Activated T-helper 2 cell treated with anti-CD3 and anti-CD28 coated beads, Interferon-gamma antibody, Interleukin-2, Interleukin-4, amounts not matched to agents 10 μg/mL and 5 μg/mL and 100 μg/mL, durations not matched to agents 14 hours and 24 hours and 36 hours (primary cell): Measurements from ENCODE around the gene DNAJC2. TPM values are rescaled to one million over a fixed set of nuclear protein-coding genes. Genes with fewer than 3 reads are reported as not detected.
"Not testable (repeated sequence)": the region's sequence is repeated elsewhere in the genome, so short reads cannot be mapped to it uniquely, and the experiment has no call there.

Source experiments
- DNase-seq: peaks from one replicate; pipeline ENCODE4 v3.0.0; 2021; ENCODE audit warnings: low spot score
- H3K27ac Mint-ChIP-seq: one replicate; pipeline ENCODE4 v1.8.0; 2021; ENCODE audit warnings: mixed read lengths
- H3K27me3 Mint-ChIP-seq: one replicate; pipeline ENCODE4 v1.8.0; 2021; ENCODE audit warnings: low read depth, mixed read lengths
- H3K36me3 Mint-ChIP-seq: one replicate; pipeline ENCODE4 v1.8.0; 2021; ENCODE audit warnings: low read depth, mixed read lengths
- H3K4me1 Mint-ChIP-seq: one replicate; pipeline ENCODE4 v1.8.0; 2021; ENCODE audit warnings: low read depth, mixed read lengths
- H3K4me3 Mint-ChIP-seq: one replicate; pipeline ENCODE4 v1.8.0; 2021; ENCODE audit warnings: low read depth, mild to moderate bottlenecking, moderate library complexity, mixed read lengths
- H3K9me3 Mint-ChIP-seq: one replicate; pipeline ENCODE4 v1.8.0; 2021; ENCODE audit warnings: mixed read lengths
- intact Hi-C: fragments of 100-400 bp; cut with micrococcal nuclease; formaldehyde crosslinking; loops from one replicate; pipeline ENCODE4 v1.15.1; 2023
- total RNA-seq: library from RNA; stranded (reverse); gene quantifications from 2 replicates; pipeline ENCODE4 v1.2.3, GENCODE V29; 2022

The DNAJC2 gene
- total RNA-seq, 1 donor from 2014 or later: 51.8 TPM

- Mint-ChIP-seq H3K4me3 (peak overlapping the region; percentile 97), H3K27ac (peak overlapping the region; percentile 94), H3K4me1 (peaks cover 20% of the 10 kb centered on the region)
- intact Hi-C loops: loop anchor here (10.0 kb wide), 1 partner anchor 206 kb away; the partner anchor contains the start of genes ARMC10 and FBXL13
- not testable (repeated sequence) for H3K36me3 Mint-ChIP-seq, DNase-seq, H3K27me3 Mint-ChIP-seq, H3K9me3 Mint-ChIP-seq
These were observed 63.8 kb downstream of the DNAJC2 start for GRCh38 chr7:103280803-103281155.

- not testable (repeated sequence) for H3K36me3 Mint-ChIP-seq, H3K27me3 Mint-ChIP-seq, H3K9me3 Mint-ChIP-seq
- H3K4me1 Mint-ChIP-seq: peaks cover 20% of the 10 kb centered on the region
- peak overlapping the region; percentile 97 for H3K4me3 Mint-ChIP-seq
- DNase-seq: peak; percentile 82
- peak overlapping the region; percentile 94 for H3K27ac Mint-ChIP-seq
- intact Hi-C loops: loop anchor here (10.0 kb wide), 1 partner anchor 205 kb away; the partner anchor contains the start of genes ARMC10 and FBXL13
These were observed 64.4 kb downstream of the DNAJC2 start for GRCh38 chr7:103279963-103280802.

- H3K27me3 Mint-ChIP-seq, DNase-seq, intact Hi-C loops, H3K36me3 Mint-ChIP-seq, H3K9me3 Mint-ChIP-seq: not testable (repeated sequence)
- Mint-ChIP-seq H3K27ac (peak overlapping the region; percentile 3), H3K4me1 (peaks cover 20% of the 10 kb centered on the region), H3K4me3 (peak overlapping the region; percentile 97)
These were observed 65.0 kb downstream of the DNAJC2 start for GRCh38 chr7:103279636-103279962.

- H3K4me3 Mint-ChIP-seq, H3K27ac Mint-ChIP-seq, intact Hi-C loops: not testable (repeated sequence)
These were observed 66.4 kb downstream of the DNAJC2 start for GRCh38 chr7:103278195-103278594.

GRCh38 chr7:103274867-103275266, 69.7 kb downstream of the DNAJC2 start:
- H3K27ac Mint-ChIP-seq, intact Hi-C loops, H3K36me3 Mint-ChIP-seq, H3K4me1 Mint-ChIP-seq, H3K9me3 Mint-ChIP-seq, DNase-seq, H3K27me3 Mint-ChIP-seq, H3K4me3 Mint-ChIP-seq: not testable (repeated sequence)

More at GRCh38 chr7:103278195-103278594, 66.4 kb downstream of the DNAJC2 start:
- H3K4me1 Mint-ChIP-seq: peaks cover 20% of the 10 kb centered on the region
- H3K27me3 Mint-ChIP-seq, H3K36me3 Mint-ChIP-seq, DNase-seq, H3K9me3 Mint-ChIP-seq: not testable (repeated sequence)

- intact Hi-C loops, DNase-seq, H3K9me3 Mint-ChIP-seq, H3K27ac Mint-ChIP-seq, H3K4me3 Mint-ChIP-seq, H3K27me3 Mint-ChIP-seq, H3K36me3 Mint-ChIP-seq, H3K4me1 Mint-ChIP-seq: not testable (repeated sequence)
These were observed 71.2 kb downstream of the DNAJC2 start for GRCh38 chr7:103273374-103273773.

GRCh38 chr7:103266229-103266628, 78.3 kb downstream of the DNAJC2 start:
- H3K36me3 Mint-ChIP-seq, intact Hi-C loops, H3K27ac Mint-ChIP-seq, H3K27me3 Mint-ChIP-seq, DNase-seq, H3K4me1 Mint-ChIP-seq, H3K4me3 Mint-ChIP-seq, H3K9me3 Mint-ChIP-seq: not testable (repeated sequence)

GRCh38 chr7:103264054-103264453, 80.5 kb downstream of the DNAJC2 start:
- H3K36me3 Mint-ChIP-seq, H3K4me3 Mint-ChIP-seq, H3K27ac Mint-ChIP-seq, H3K4me1 Mint-ChIP-seq, H3K27me3 Mint-ChIP-seq, intact Hi-C loops, H3K9me3 Mint-ChIP-seq, DNase-seq: not testable (repeated sequence)

Other genes starting within 250 kb of the DNAJC2 start
- 9.6 and 10.7 TPM in 2 replicates for gene NAPEPLD, start 195.7 kb downstream of the DNAJC2 start, total RNA-seq
- gene PMPCB, start 47.3 kb downstream of the DNAJC2 start, total RNA-seq: 69.2 and 71.5 TPM in 2 replicates
- 208 and 218 TPM in 2 replicates for gene PSMC2, start 2.9 kb upstream of the DNAJC2 start, total RNA-seq
- gene SLC26A5, start 101.4 kb upstream of the DNAJC2 start, total RNA-seq: 0.07 TPM in 1 of 2 replicates, not detected in the other